GM08714 (cell line): ENCODE measurements around the gene DOCK1.

Experiments used
- H3K4me3 ChIP-seq: fragments of 200-500 bp; sonication (Bioruptor generic); 2 replicates; pipeline ENCODE4 v1.5.1; 2014; ENCODE audit warnings: mild to moderate bottlenecking, low read length, inconsistent platforms
- ZNF274 ChIP-seq: IDR thresholded peaks from 2 replicates; pipeline ENCODE4 v1.6.1; 2012; ENCODE audit warnings: mild to moderate bottlenecking, low read depth, low read length

DOCK1 gene

GRCh38 chr10:127129104-127129503 is 223.9 kb downstream of the DOCK1 start:
- no peak for TF ChIP-seq ZNF274
- no peak overlapping the region for H3K4me3 ChIP-seq

GRCh38 chr10:127132451-127132850 is 227.2 kb downstream of the DOCK1 start:
- no peak for TF ChIP-seq ZNF274
- no peak overlapping the region for H3K4me3 ChIP-seq

GRCh38 chr10:127133225-127133624 is 228.0 kb downstream of the DOCK1 start:
- no peak for TF ChIP-seq ZNF274
- H3K4me3 ChIP-seq = no peak overlapping the region

- no peak for TF ChIP-seq ZNF274
- H3K4me3 ChIP-seq = no peak overlapping the region
These were observed 228.7 kb downstream of the DOCK1 start for GRCh38 chr10:127133672-127134500.

- H3K4me3 ChIP-seq = no peak overlapping the region
- no peak for TF ChIP-seq ZNF274
These were observed 230.8 kb downstream of the DOCK1 start for GRCh38 chr10:127135844-127136577.

- no peak overlapping the region for H3K4me3 ChIP-seq
- TF ChIP-seq ZNF274 = no peak
These were observed 232.2 kb downstream of the DOCK1 start for GRCh38 chr10:127137391-127137790.

GRCh38 chr10:127142136-127142535 is 236.9 kb downstream of the DOCK1 start:
- no peak overlapping the region for H3K4me3 ChIP-seq
- no peak for TF ChIP-seq ZNF274

- H3K4me3 ChIP-seq = no peak overlapping the region
- TF ChIP-seq ZNF274 = no peak
These were observed 237.6 kb downstream of the DOCK1 start for GRCh38 chr10:127142856-127143255.

GRCh38 chr10:127145173-127145572 is 239.9 kb downstream of the DOCK1 start:
- H3K4me3 ChIP-seq = no peak overlapping the region
- no peak for TF ChIP-seq ZNF274

- no peak for TF ChIP-seq ZNF274
- no peak overlapping the region for H3K4me3 ChIP-seq
These were observed 241.4 kb downstream of the DOCK1 start for GRCh38 chr10:127146661-127147060.

- no peak overlapping the region for H3K4me3 ChIP-seq
These were observed 243.1 kb downstream of the DOCK1 start for GRCh38 chr10:127148066-127148932.

GRCh38 chr10:127148933-127149220 is 243.6 kb downstream of the DOCK1 start:
- TF ChIP-seq ZNF274 = no peak
- no peak overlapping the region for H3K4me3 ChIP-seq

More at GRCh38 chr10:127148066-127148932, 243.1 kb downstream of the DOCK1 start:
- no peak for TF ChIP-seq ZNF274

GRCh38 chr10:127149501-127150081 is 244.4 kb downstream of the DOCK1 start:
- TF ChIP-seq ZNF274 = no peak
- no peak overlapping the region for H3K4me3 ChIP-seq

GRCh38 chr10:127150136-127150535 is 244.9 kb downstream of the DOCK1 start:
- H3K4me3 ChIP-seq = no peak overlapping the region
- TF ChIP-seq ZNF274 = no peak
